GM12891 (cell line): ENCODE results near the gene SNRNP70.
"Not testable (repeated sequence)": the region's sequence is repeated elsewhere in the genome, so short reads cannot be mapped to it uniquely, and the experiment has no call there.

Experiments used
- POLR2A ChIP-seq: IDR thresholded peaks from 2 replicates; pipeline ENCODE4 v1.6.1; 2011; ENCODE audit warnings: low read depth, low read length, control low read depth
- POLR2AphosphoS5 ChIP-seq: IDR thresholded peaks from 2 replicates; pipeline ENCODE4 v1.6.1; 2011; ENCODE audit warnings: low read depth, low read length, control low read depth
- POU2F2 ChIP-seq: IDR thresholded peaks from 2 replicates; pipeline ENCODE4 v1.6.1; 2011; ENCODE audit warnings: low read depth, mild to moderate bottlenecking, control low read depth, low read length, moderate library complexity
- SPI1 ChIP-seq: IDR thresholded peaks from 2 replicates; pipeline ENCODE4 v1.6.1; 2011; ENCODE audit warnings: low read depth, low read length, control low read depth
- TAF1 ChIP-seq: IDR thresholded peaks from 2 replicates; pipeline ENCODE4 v1.6.1; 2011; ENCODE audit warnings: low read depth, low read length, control low read depth

DNA sequence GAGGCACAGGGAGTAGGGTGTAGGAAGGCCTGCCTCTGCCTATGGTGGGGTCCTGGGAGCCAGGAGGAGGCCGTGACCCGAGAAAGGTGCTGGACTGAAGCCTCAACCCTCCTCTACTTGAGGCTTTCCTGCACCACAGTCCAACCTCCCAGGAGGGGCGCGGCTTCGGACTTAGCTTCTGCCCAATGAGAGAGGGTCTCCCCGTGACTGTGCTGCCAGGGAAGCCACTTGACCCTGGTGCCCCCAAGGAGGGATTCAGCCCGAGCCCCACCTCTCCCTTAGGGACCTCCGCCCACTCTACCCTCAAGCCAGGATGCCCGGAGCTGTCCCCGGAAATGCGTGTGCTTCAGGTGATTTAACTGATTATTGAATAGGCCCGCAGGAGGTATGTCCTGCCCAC is 36.2 kb upstream of the SNRNP70 start, which contains the start of gene CGB8:
- TF ChIP-seq POLR2A, TAF1, POLR2AphosphoS5, POU2F2, SPI1: not testable (repeated sequence)
